GM08714 (cell line): ENCODE data around the gene SYT8.
"Not testable (repeated sequence)": the region's sequence is repeated elsewhere in the genome, so short reads cannot be mapped to it uniquely, and the experiment has no call there.

Source experiments
- H3K4me3 ChIP-seq: fragments of 200-500 bp; sonication (Bioruptor generic); 2 replicates; pipeline ENCODE4 v1.5.1; 2014; ENCODE audit warnings: mild to moderate bottlenecking, low read length, inconsistent platforms
- ZNF274 ChIP-seq: IDR thresholded peaks from 2 replicates; pipeline ENCODE4 v1.6.1; 2012; ENCODE audit warnings: mild to moderate bottlenecking, low read depth, low read length

Gene SYT8

GRCh38 chr11:1812274-1812673 lies 22.5 kb upstream of the SYT8 start:
- no peak for TF ChIP-seq ZNF274
- H3K4me3 ChIP-seq = no peak overlapping the region

- TF ChIP-seq ZNF274 = no peak
- H3K4me3 ChIP-seq = no peak overlapping the region
These were observed 22.0 kb upstream of the SYT8 start for GRCh38 chr11:1812801-1813200.

GRCh38 chr11:1813356-1813755 lies 21.4 kb upstream of the SYT8 start:
- H3K4me3 ChIP-seq = not testable (repeated sequence)

- no peak overlapping the region for H3K4me3 ChIP-seq
- no peak for TF ChIP-seq ZNF274
These were observed 20.1 kb upstream of the SYT8 start for GRCh38 chr11:1814691-1815090.

- no peak overlapping the region for H3K4me3 ChIP-seq
- TF ChIP-seq ZNF274 = no peak
These were observed 19.5 kb upstream of the SYT8 start for GRCh38 chr11:1815311-1815710.

GRCh38 chr11:1815751-1816150 lies 19.0 kb upstream of the SYT8 start:
- H3K4me3 ChIP-seq = no peak overlapping the region
- TF ChIP-seq ZNF274 = no peak

GRCh38 chr11:1817000-1817399 lies 17.8 kb upstream of the SYT8 start:
- TF ChIP-seq ZNF274 = no peak
- no peak overlapping the region for H3K4me3 ChIP-seq

- no peak for TF ChIP-seq ZNF274
- no peak overlapping the region for H3K4me3 ChIP-seq
These were observed 17.3 kb upstream of the SYT8 start for GRCh38 chr11:1817511-1817910.

- no peak for TF ChIP-seq ZNF274
- H3K4me3 ChIP-seq = no peak overlapping the region
These were observed 15.7 kb upstream of the SYT8 start for GRCh38 chr11:1819074-1819473.

- TF ChIP-seq ZNF274 = no peak
- H3K4me3 ChIP-seq = no peak overlapping the region
These were observed 14.1 kb upstream of the SYT8 start for GRCh38 chr11:1820463-1821325.

GRCh38 chr11:1821562-1821961 lies 13.2 kb upstream of the SYT8 start:
- TF ChIP-seq ZNF274 = no peak
- no peak overlapping the region for H3K4me3 ChIP-seq

- H3K4me3 ChIP-seq = no peak overlapping the region
- TF ChIP-seq ZNF274 = no peak
These were observed 12.0 kb upstream of the SYT8 start for GRCh38 chr11:1822648-1823375.

- TF ChIP-seq ZNF274 = no peak
- H3K4me3 ChIP-seq = no peak overlapping the region
These were observed 11.2 kb upstream of the SYT8 start for GRCh38 chr11:1823376-1824220.

- H3K4me3 ChIP-seq = no peak overlapping the region
- TF ChIP-seq ZNF274 = no peak
These were observed 10.4 kb upstream of the SYT8 start for GRCh38 chr11:1824221-1825038.
